Skeletal muscle satellite cell (primary cell): ENCODE data around the gene C21orf58.

ENCODE experiments used
- H3K27me3 ChIP-seq: 2 replicates; pipeline ENCODE4 v1.7.0; 2013; ENCODE audit warnings: low read length; ENCODE audit not compliant: control insufficient read depth, insufficient read depth
- H3K36me3 ChIP-seq: 2 replicates; pipeline ENCODE4 v1.7.0; 2013; ENCODE audit warnings: mild to moderate bottlenecking, control low read depth, low read length; ENCODE audit not compliant: insufficient read depth
- H3K4me1 ChIP-seq: 2 replicates; pipeline ENCODE4 v1.7.0; 2013; ENCODE audit warnings: low read length; ENCODE audit not compliant: control insufficient read depth, insufficient read depth
- H3K4me2 ChIP-seq: 2 replicates; pipeline ENCODE4 v1.7.0; 2013; ENCODE audit warnings: mild to moderate bottlenecking, low read length
- H3K4me3 ChIP-seq: 2 replicates; pipeline ENCODE4 v1.7.0; 2013; ENCODE audit warnings: low read length
- H3K9ac ChIP-seq: 2 replicates; pipeline ENCODE4 v1.7.0; 2013; ENCODE audit warnings: mild to moderate bottlenecking, low read depth, low read length, moderate library complexity
- H3K9me3 ChIP-seq: replicated peaks from 2 replicates; pipeline ENCODE4 v1.7.0; 2013; ENCODE audit warnings: mild to moderate bottlenecking, control low read depth, low read length

The C21orf58 gene

GRCh38 chr21:46351476-46352163, 27.9 kb upstream of the C21orf58 start:
- H3K9ac ChIP-seq = no peak overlapping the region
- no peak overlapping the region for H3K4me3 ChIP-seq
- H3K27me3 ChIP-seq = no peaks in the 10 kb centered on the region
- H3K36me3 ChIP-seq = peaks cover 84% of the 10 kb centered on the region
- H3K4me1 ChIP-seq = no peaks in the 10 kb centered on the region
- H3K9me3 ChIP-seq = no peaks in the 10 kb centered on the region
- H3K4me2 ChIP-seq = no peak overlapping the region

GRCh38 chr21:46350981-46351380, 27.3 kb upstream of the C21orf58 start:
- H3K27me3 ChIP-seq = no peaks in the 10 kb centered on the region
- no peaks in the 10 kb centered on the region for H3K4me1 ChIP-seq
- no peak overlapping the region for H3K4me2 ChIP-seq
- no peak overlapping the region for H3K9ac ChIP-seq
- H3K4me3 ChIP-seq = no peak overlapping the region
- peaks cover 87% of the 10 kb centered on the region for H3K36me3 ChIP-seq
- no peaks in the 10 kb centered on the region for H3K9me3 ChIP-seq

DNA sequence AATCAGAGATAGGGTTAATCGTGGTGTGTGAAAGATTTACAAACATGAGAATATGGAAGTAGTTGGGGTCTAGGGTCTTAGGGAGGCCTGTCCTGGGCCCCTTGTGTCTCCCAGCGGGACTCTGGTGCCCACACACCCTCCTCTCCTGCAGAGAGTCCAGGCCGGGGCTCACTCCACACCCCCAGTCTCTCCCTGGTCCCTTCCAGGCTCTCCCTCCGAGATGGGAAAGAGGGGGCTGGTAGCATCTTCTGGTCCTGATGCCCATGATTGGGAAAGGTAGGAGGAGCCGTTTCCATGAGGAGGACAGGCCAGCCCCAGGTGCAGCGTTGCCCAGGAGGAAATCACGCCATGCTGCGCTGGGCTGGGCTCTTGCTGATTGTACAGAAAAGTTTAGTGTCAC, 26.9 kb upstream of the C21orf58 start:
- Histone ChIP-seq H3K4me3 (no peak overlapping the region), H3K27me3 (no peaks in the 10 kb centered on the region), H3K9ac (no peak overlapping the region), H3K4me2 (no peak overlapping the region), H3K4me1 (no peaks in the 10 kb centered on the region), H3K36me3 (peaks cover 86% of the 10 kb centered on the region), H3K9me3 (no peaks in the 10 kb centered on the region)

GRCh38 chr21:46349134-46349760, 25.6 kb upstream of the C21orf58 start:
- Histone ChIP-seq H3K9ac (no peak overlapping the region), H3K9me3 (no peaks in the 10 kb centered on the region), H3K4me2 (no peak overlapping the region), H3K36me3 (peaks cover 78% of the 10 kb centered on the region), H3K4me1 (no peaks in the 10 kb centered on the region), H3K27me3 (no peaks in the 10 kb centered on the region), H3K4me3 (no peak overlapping the region)

GRCh38 chr21:46347791-46348381, 24.2 kb upstream of the C21orf58 start:
- no peak overlapping the region for H3K9ac ChIP-seq
- H3K36me3 ChIP-seq = peaks cover 67% of the 10 kb centered on the region
- H3K27me3 ChIP-seq = no peaks in the 10 kb centered on the region
- no peak overlapping the region for H3K4me2 ChIP-seq
- H3K4me3 ChIP-seq = no peak overlapping the region
- H3K4me1 ChIP-seq = no peaks in the 10 kb centered on the region
- no peaks in the 10 kb centered on the region for H3K9me3 ChIP-seq

- H3K36me3 ChIP-seq = peaks cover 60% of the 10 kb centered on the region
- no peaks in the 10 kb centered on the region for H3K4me1 ChIP-seq
- no peak overlapping the region for H3K4me2 ChIP-seq
- no peak overlapping the region for H3K9ac ChIP-seq
- no peaks in the 10 kb centered on the region for H3K9me3 ChIP-seq
- no peaks in the 10 kb centered on the region for H3K27me3 ChIP-seq
- no peak overlapping the region for H3K4me3 ChIP-seq
Measured at GRCh38 chr21:46347203-46347550, 23.5 kb upstream of the C21orf58 start.

DNA sequence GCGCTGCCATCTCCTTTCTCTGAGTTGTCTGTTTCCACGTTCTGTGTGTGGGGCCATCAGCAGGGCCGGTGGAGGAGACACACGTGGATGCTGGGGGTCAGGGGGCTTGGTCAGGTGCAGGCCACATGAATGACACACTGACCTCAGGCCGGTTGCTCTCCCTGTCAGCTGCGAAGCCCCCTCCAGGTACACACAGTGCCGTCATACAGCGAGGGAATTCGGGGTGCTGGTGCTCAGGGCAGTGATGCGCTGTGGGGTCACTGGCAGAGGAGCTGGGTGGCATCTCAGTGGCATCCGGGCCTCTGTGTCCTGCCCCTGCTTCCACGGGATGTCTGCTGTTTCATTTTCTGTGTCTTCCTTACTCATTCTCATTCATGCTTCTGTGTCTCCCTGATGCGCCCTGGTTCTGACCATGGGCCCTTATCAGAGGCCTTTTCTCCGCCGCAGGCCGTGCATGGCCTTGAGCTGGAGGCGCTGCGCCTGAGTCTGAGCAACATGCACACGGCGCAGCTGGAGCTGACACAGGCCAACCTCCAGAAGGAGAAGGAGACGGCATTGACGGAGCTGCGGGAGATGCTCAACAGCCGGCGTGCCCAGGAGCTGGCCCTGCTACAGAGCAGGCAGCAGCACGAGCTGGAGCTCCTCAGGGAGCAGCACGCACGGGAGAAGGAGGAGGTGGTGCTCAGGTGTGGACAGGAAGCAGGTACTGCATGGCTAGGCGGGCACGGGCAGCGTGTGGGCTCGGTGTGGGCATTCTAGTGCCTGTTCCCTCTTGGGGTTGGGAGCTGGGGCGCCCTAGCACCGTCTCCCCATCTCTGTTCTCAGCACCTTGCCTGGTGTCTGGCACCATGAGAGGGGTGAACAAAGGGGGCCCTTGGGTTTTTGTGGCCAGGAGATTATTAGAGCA, 22.9 kb upstream of the C21orf58 start:
- Histone ChIP-seq H3K27me3 (no peaks in the 10 kb centered on the region), H3K9me3 (no peaks in the 10 kb centered on the region), H3K36me3 (peaks cover 54% of the 10 kb centered on the region), H3K4me1 (no peaks in the 10 kb centered on the region), H3K9ac (no peak overlapping the region), H3K4me2 (no peak overlapping the region), H3K4me3 (no peak overlapping the region)

GRCh38 chr21:46345861-46346260, 22.2 kb upstream of the C21orf58 start:
- Histone ChIP-seq H3K9me3 (no peaks in the 10 kb centered on the region), H3K4me1 (no peaks in the 10 kb centered on the region), H3K9ac (no peak overlapping the region), H3K4me3 (no peak overlapping the region), H3K36me3 (peaks cover 47% of the 10 kb centered on the region), H3K4me2 (no peak overlapping the region), H3K27me3 (no peaks in the 10 kb centered on the region)

DNA sequence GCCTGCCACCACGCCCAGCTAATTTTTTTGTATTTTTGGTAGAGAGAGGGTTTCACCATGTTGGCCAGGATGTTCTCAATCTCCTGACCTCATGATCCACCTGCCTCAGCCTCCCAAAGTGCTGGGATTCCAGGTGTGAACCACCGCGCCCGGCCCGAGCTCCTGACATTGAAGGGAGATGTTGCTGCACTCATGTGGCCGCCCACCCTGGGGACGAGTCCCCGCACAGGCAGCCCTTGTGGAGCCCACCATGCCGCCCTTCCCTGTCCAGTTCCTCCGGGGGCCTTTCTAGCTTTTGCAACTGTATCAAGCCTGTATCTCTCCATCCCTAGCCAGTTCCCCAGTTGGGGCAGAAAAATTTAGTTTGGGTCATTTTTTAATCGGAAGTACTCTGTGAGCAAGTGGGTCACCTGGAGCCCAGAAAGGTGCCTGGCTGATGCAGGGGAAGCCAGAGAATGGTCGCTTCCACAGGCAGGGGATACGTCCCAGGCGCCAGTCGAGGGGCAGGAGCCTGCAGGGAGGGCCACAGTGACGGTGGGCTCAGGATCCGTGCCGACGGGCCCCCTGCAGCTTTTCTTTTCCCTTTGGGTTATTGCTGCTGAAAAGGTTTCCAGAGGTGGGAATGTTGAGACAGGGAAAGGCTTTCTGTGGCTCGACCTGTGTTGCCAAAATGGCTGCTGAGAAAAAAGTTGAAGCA, 20.7 kb upstream of the C21orf58 start:
- Histone ChIP-seq H3K4me2 (no peak overlapping the region), H3K27me3 (no peaks in the 10 kb centered on the region), H3K36me3 (peaks cover 43% of the 10 kb centered on the region), H3K4me1 (no peaks in the 10 kb centered on the region), H3K9me3 (no peaks in the 10 kb centered on the region), H3K9ac (no peak overlapping the region), H3K4me3 (no peak overlapping the region)

DNA sequence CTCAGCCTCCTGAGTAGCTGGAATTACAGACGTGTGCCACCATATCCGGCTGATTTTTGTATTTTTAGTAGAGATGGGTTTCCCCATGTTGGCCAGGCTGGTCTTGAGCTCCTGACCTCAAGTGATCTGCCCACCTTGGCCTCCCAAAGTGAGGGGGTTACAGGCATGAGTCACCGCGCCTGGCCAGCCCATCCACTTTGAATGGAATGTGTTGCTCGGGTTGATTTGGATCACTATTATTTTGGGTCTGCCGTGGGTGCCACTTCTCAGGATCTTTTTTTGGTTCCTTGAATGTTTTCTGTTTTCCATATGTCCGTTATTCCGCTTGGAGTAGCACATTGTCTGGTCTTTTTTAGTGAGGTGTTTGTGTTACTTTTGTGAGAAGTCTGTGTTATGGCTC, 17.3 kb upstream of the C21orf58 start:
- H3K27me3 ChIP-seq = no peaks in the 10 kb centered on the region
- H3K4me2 ChIP-seq = no peak overlapping the region
- H3K36me3 ChIP-seq = peaks cover 32% of the 10 kb centered on the region
- H3K9ac ChIP-seq = no peak overlapping the region
- H3K9me3 ChIP-seq = no peaks in the 10 kb centered on the region
- H3K4me3 ChIP-seq = no peak overlapping the region
- H3K4me1 ChIP-seq = no peaks in the 10 kb centered on the region

DNA sequence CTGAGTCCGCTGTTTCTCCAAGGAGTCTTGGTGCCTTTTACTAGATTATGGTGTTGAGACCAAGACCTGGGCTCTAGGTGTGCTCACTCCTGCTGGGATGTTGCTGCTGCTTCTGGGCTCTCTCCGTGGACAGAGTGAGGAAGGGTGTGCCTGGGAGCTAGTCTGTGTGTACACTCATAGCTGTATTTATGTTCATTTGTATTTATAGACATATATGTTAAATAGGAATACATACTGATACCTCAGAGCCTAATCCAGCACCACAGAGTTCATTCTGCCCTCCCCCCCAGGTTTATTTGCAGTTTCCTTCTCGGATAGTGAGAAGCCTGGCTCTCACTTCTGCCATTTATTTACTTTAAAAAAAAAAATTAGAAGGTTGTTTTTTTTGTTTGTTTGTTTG, 12.9 kb upstream of the C21orf58 start:
- no peaks in the 10 kb centered on the region for H3K27me3 ChIP-seq
- H3K36me3 ChIP-seq = peaks cover 37% of the 10 kb centered on the region

More for the DNA sequence above, 12.9 kb upstream of the C21orf58 start:
- H3K9me3 ChIP-seq = no peaks in the 10 kb centered on the region
- no peak overlapping the region for H3K9ac ChIP-seq
- H3K4me3 ChIP-seq = no peak overlapping the region
- H3K4me2 ChIP-seq = no peak overlapping the region
- peaks cover 11% of the 10 kb centered on the region for H3K4me1 ChIP-seq
